Measurements from ENCODE around the gene AOPEP.

- no peak for TF ChIP-seq CTCF (IDR thresholded peaks at IDR 0.05; ENCODE audit: insufficient read depth, low read length, poor library complexity, severe bottlenecking)
- no peak for TF ChIP-seq EZH2phosphoT487 (conservative IDR thresholded peaks at IDR 0.05; ENCODE audit: low read length)
These were observed 317.3 kb downstream of the AOPEP start for GRCh38 chr9:95043826-95044225.

All from SU-DHL-6 (cell line).